HEK293 (cell line): ENCODE results near the gene ZC2HC1C.

ENCODE experiments used
- GLIS1 ChIP-seq: fragments of 450-650 bp; formaldehyde crosslinking; IDR thresholded peaks from 2 replicates; pipeline ENCODE4 v1.5.1; 2016; ENCODE audit warnings: missing biosample characterization, missing genetic modification characterization
- PRDM1 ChIP-seq: fragments of 450-650 bp; formaldehyde crosslinking; IDR thresholded peaks from 2 replicates; pipeline ENCODE4; 2016; ENCODE audit warnings: missing biosample characterization, missing genetic modification characterization
- SALL2 ChIP-seq: fragments of 450-650 bp; formaldehyde crosslinking; IDR thresholded peaks from 2 replicates; pipeline ENCODE4 v1.5.0; 2017; ENCODE audit warnings: missing biosample characterization, mild to moderate bottlenecking, missing genetic modification characterization, borderline replicate concordance
- ZBTB21 ChIP-seq: fragments of 450-650 bp; formaldehyde crosslinking; IDR thresholded peaks from 2 replicates; pipeline ENCODE4 v1.5.1; 2017; ENCODE audit warnings: missing biosample characterization, missing genetic modification characterization
- ZBTB8A ChIP-seq: fragments of 450-650 bp; formaldehyde crosslinking; IDR thresholded peaks from 2 replicates; pipeline ENCODE4 v1.5.1; 2016; ENCODE audit warnings: missing biosample characterization, missing genetic modification characterization
- ZEB2 ChIP-seq: fragments of 450-650 bp; formaldehyde crosslinking; IDR thresholded peaks from 2 replicates; pipeline ENCODE4 v1.5.1; 2016; ENCODE audit warnings: missing biosample characterization, missing genetic modification characterization
- ZFP69B ChIP-seq: fragments of 450-650 bp; formaldehyde crosslinking; IDR thresholded peaks from 2 replicates; pipeline ENCODE4 v1.5.1; 2016; ENCODE audit warnings: missing biosample characterization, missing genetic modification characterization
- ZNF10 ChIP-seq: fragments of 450-650 bp; formaldehyde crosslinking; IDR thresholded peaks from 2 replicates; pipeline ENCODE4 v1.5.1; 2017; ENCODE audit warnings: missing biosample characterization, missing genetic modification characterization
- ZNF133 ChIP-seq: fragments of 450-650 bp; formaldehyde crosslinking; IDR thresholded peaks from 2 replicates; pipeline ENCODE4 v1.5.1; 2016; ENCODE audit warnings: missing biosample characterization, missing genetic modification characterization
- ZNF140 ChIP-seq: fragments of 450-650 bp; formaldehyde crosslinking; IDR thresholded peaks from 2 replicates; pipeline ENCODE4 v1.5.1; 2016; ENCODE audit warnings: missing biosample characterization, missing genetic modification characterization
- ZNF155 ChIP-seq: fragments of 450-650 bp; formaldehyde crosslinking; IDR thresholded peaks from 2 replicates; pipeline ENCODE4 v1.5.1; 2016; ENCODE audit warnings: missing biosample characterization, missing genetic modification characterization
- ZNF175 ChIP-seq: fragments of 450-650 bp; formaldehyde crosslinking; IDR thresholded peaks from 2 replicates; pipeline ENCODE4 v1.5.1; 2016; ENCODE audit warnings: missing biosample characterization, missing genetic modification characterization
- ZNF248 ChIP-seq: fragments of 450-650 bp; formaldehyde crosslinking; IDR thresholded peaks from 2 replicates; pipeline ENCODE4 v1.5.1; 2017; ENCODE audit warnings: missing biosample characterization, missing genetic modification characterization
- ZNF302 ChIP-seq: fragments of 450-650 bp; formaldehyde crosslinking; IDR thresholded peaks from 2 replicates; pipeline ENCODE4 v1.5.1; 2016; ENCODE audit warnings: missing biosample characterization, missing genetic modification characterization, low read depth
- ZNF324 ChIP-seq: fragments of 450-650 bp; formaldehyde crosslinking; IDR thresholded peaks from 2 replicates; pipeline ENCODE4 v1.5.1; 2016; ENCODE audit warnings: missing biosample characterization, missing genetic modification characterization
- ZNF37A ChIP-seq: fragments of 450-650 bp; IDR thresholded peaks from 2 replicates; pipeline ENCODE4 v1.5.1; 2018; ENCODE audit warnings: missing biosample characterization, missing genetic modification characterization
- ZNF394 ChIP-seq: fragments of 450-650 bp; formaldehyde crosslinking; IDR thresholded peaks from 2 replicates; pipeline ENCODE4 v1.5.1; 2016; ENCODE audit warnings: missing biosample characterization, missing genetic modification characterization, mild to moderate bottlenecking, moderate library complexity, borderline replicate concordance
- ZNF529 ChIP-seq: fragments of 450-650 bp; formaldehyde crosslinking; IDR thresholded peaks from 2 replicates; pipeline ENCODE4 v1.5.1; 2017; ENCODE audit warnings: missing genetic modification characterization, missing biosample characterization; ENCODE audit not compliant: insufficient replicate concordance
- ZNF610 ChIP-seq: fragments of 450-650 bp; formaldehyde crosslinking; IDR thresholded peaks from 2 replicates; pipeline ENCODE4 v1.5.1; 2016; ENCODE audit warnings: missing biosample characterization, missing genetic modification characterization, borderline replicate concordance
- ZNF629 ChIP-seq: fragments of 450-650 bp; formaldehyde crosslinking; IDR thresholded peaks from 2 replicates; pipeline ENCODE4 v1.5.1; 2017; ENCODE audit warnings: missing biosample characterization, missing genetic modification characterization
- ZNF654 ChIP-seq: fragments of 450-650 bp; formaldehyde crosslinking; IDR thresholded peaks from 2 replicates; pipeline ENCODE4 v1.5.1; 2016; ENCODE audit warnings: low read depth, missing biosample characterization, missing genetic modification characterization
- ZNF670 ChIP-seq: fragments of 450-650 bp; formaldehyde crosslinking; IDR thresholded peaks from 2 replicates; pipeline ENCODE4 v1.5.1; 2016; ENCODE audit warnings: missing biosample characterization, missing genetic modification characterization, low read depth
- ZNF747 ChIP-seq: fragments of 450-650 bp; formaldehyde crosslinking; IDR thresholded peaks from 2 replicates; pipeline ENCODE4 v1.5.1; 2016; ENCODE audit warnings: missing biosample characterization, missing genetic modification characterization
- ZNF777 ChIP-seq: fragments of 450-650 bp; formaldehyde crosslinking; IDR thresholded peaks from 2 replicates; pipeline ENCODE4 v1.5.1; 2017; ENCODE audit warnings: missing biosample characterization, missing genetic modification characterization, borderline replicate concordance
- ZNF785 ChIP-seq: fragments of 450-650 bp; formaldehyde crosslinking; IDR thresholded peaks from 2 replicates; pipeline ENCODE4 v1.5.1; 2016; ENCODE audit warnings: missing biosample characterization, missing genetic modification characterization
- TF ChIP-seq, protein P1 (sequence below): fragments of 450-650 bp; formaldehyde crosslinking; IDR thresholded peaks from 2 replicates; pipeline ENCODE4; 2016; ENCODE audit warnings: missing biosample characterization, missing genetic modification characterization
- TF ChIP-seq, protein P2 (sequence below): fragments of 450-650 bp; formaldehyde crosslinking; IDR thresholded peaks from 2 replicates; pipeline ENCODE4 v1.5.1; 2016; ENCODE audit warnings: missing biosample characterization, missing genetic modification characterization
- TF ChIP-seq, protein P3 (sequence below): fragments of 450-650 bp; formaldehyde crosslinking; IDR thresholded peaks from 2 replicates; pipeline ENCODE4 v1.5.1; 2016; ENCODE audit warnings: missing biosample characterization, missing genetic modification characterization
- TF ChIP-seq, protein P4 (sequence below): fragments of 450-650 bp; formaldehyde crosslinking; IDR thresholded peaks from 2 replicates; pipeline ENCODE4 v1.5.1; 2016; ENCODE audit warnings: missing biosample characterization, missing genetic modification characterization
- TF ChIP-seq, protein P5 (sequence below): fragments of 450-650 bp; formaldehyde crosslinking; IDR thresholded peaks from 2 replicates; pipeline ENCODE4 v1.5.1; 2016; ENCODE audit warnings: missing biosample characterization, missing genetic modification characterization
- TF ChIP-seq, protein P6 (sequence below): fragments of 450-650 bp; formaldehyde crosslinking; IDR thresholded peaks from 2 replicates; pipeline ENCODE4 v1.5.1; 2016; ENCODE audit warnings: missing biosample characterization, missing genetic modification characterization

Gene ZC2HC1C

DNA sequence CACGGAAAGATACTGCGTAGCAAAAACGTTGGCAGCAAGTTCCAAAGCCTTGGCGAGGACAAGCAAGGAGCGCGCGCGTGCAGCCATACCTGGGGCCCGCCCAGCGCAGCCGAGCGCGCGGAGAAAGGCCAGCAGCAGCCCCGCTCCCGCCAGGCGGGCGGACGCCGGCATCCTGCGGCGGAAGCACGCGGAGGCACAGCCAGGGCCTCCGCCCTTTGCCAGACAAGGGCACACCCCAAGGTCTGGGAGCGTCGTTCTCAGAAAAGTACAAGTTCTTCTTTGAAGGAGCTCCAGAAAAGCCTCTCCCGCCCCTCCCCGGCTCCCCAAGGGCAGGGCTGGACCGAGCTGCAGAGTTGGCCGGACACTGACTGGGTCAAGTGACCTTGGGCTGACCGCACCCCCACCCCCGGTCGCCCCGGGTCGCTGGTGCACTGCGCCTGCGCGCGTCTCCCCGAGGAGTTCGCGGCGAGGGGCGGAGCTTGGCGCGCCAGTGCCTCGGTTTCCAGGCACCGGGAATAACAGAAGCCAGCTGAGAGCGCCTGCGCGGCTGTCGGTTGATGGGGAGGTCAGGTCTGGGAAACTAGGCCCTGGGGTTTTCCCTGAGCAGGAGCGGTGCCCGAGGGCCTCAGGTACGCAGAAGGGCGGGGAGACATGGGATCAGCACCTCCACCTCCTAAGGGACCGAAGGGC, at the start of gene ZC2HC1C (continued):
- TF ChIP-seq, protein P1, sequence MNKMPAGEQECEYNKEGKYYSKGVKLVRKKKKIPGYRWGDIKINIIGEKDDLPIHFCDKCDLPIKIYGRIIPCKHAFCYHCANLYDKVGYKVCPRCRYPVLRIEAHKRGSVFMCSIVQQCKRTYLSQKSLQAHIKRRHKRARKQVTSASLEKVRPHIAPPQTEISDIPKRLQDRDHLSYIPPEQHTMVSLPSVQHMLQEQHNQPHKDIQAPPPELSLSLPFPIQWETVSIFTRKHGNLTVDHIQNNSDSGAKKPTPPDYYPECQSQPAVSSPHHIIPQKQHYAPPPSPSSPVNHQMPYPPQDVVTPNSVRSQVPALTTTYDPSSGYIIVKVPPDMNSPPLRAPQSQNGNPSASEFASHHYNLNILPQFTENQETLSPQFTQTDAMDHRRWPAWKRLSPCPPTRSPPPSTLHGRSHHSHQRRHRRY (tag by site-specific recombination): no peak
- TF ChIP-seq ZNF394 (tag by site-specific recombination) (no peak), ZFP69B (no peak), ZNF302 (no peak), PRDM1 (no peak), ZNF175 (tag by site-specific recombination) (no peak), ZNF10 (tag by site-specific recombination) (0 out of 2 replicates have a peak, but pooled peaks have one; percentile 32), ZNF529 (tag by site-specific recombination) (no peak), ZNF324 (tag by site-specific recombination) (no peak), ZNF140 (tag by site-specific recombination) (no peak), SALL2 (no peak), ZNF629 (tag by site-specific recombination) (no peak), GLIS1 (no peak), ZNF37A (tag by site-specific recombination) (no peak), ZBTB8A (tag by site-specific recombination) (0 out of 2 replicates have a peak, but pooled peaks have one; percentile 27), ZNF777 (tag by site-specific recombination) (no peak), ZBTB21 (tag by site-specific recombination) (no peak), ZNF133 (tag by site-specific recombination) (no peak), ZNF747 (tag by site-specific recombination) (no peak), ZEB2 (tag by site-specific recombination) (peak; percentile 29; the same call in 1 of the 2 replicates), ZNF155 (no peak), ZNF670 (no peak), ZNF610 (0 out of 2 replicates have a peak, but pooled peaks have one; percentile 15), ZNF248 (no peak), ZNF785 (tag by site-specific recombination) (no peak), ZNF654 (tag by site-specific recombination) (no peak)
- TF ChIP-seq, protein P2, sequence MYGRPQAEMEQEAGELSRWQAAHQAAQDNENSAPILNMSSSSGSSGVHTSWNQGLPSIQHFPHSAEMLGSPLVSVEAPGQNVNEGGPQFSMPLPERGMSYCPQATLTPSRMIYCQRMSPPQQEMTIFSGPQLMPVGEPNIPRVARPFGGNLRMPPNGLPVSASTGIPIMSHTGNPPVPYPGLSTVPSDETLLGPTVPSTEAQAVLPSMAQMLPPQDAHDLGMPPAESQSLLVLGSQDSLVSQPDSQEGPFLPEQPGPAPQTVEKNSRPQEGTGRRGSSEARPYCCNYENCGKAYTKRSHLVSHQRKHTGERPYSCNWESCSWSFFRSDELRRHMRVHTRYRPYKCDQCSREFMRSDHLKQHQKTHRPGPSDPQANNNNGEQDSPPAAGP (tag by site-specific recombination): 0 out of 2 replicates have a peak, but pooled peaks have one; percentile 24
- TF ChIP-seq, protein P3, sequence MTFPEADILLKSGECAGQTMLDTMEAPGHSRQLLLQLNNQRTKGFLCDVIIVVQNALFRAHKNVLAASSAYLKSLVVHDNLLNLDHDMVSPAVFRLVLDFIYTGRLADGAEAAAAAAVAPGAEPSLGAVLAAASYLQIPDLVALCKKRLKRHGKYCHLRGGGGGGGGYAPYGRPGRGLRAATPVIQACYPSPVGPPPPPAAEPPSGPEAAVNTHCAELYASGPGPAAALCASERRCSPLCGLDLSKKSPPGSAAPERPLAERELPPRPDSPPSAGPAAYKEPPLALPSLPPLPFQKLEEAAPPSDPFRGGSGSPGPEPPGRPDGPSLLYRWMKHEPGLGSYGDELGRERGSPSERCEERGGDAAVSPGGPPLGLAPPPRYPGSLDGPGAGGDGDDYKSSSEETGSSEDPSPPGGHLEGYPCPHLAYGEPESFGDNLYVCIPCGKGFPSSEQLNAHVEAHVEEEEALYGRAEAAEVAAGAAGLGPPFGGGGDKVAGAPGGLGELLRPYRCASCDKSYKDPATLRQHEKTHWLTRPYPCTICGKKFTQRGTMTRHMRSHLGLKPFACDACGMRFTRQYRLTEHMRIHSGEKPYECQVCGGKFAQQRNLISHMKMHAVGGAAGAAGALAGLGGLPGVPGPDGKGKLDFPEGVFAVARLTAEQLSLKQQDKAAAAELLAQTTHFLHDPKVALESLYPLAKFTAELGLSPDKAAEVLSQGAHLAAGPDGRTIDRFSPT (tag by site-specific recombination): peak; percentile 64; the same call in 1 of the 2 replicates
- TF ChIP-seq, protein P4, sequence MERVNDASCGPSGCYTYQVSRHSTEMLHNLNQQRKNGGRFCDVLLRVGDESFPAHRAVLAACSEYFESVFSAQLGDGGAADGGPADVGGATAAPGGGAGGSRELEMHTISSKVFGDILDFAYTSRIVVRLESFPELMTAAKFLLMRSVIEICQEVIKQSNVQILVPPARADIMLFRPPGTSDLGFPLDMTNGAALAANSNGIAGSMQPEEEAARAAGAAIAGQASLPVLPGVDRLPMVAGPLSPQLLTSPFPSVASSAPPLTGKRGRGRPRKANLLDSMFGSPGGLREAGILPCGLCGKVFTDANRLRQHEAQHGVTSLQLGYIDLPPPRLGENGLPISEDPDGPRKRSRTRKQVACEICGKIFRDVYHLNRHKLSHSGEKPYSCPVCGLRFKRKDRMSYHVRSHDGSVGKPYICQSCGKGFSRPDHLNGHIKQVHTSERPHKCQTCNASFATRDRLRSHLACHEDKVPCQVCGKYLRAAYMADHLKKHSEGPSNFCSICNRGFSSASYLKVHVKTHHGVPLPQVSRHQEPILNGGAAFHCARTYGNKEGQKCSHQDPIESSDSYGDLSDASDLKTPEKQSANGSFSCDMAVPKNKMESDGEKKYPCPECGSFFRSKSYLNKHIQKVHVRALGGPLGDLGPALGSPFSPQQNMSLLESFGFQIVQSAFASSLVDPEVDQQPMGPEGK (tag by site-specific recombination): peak; percentile 77
- TF ChIP-seq, protein P5, sequence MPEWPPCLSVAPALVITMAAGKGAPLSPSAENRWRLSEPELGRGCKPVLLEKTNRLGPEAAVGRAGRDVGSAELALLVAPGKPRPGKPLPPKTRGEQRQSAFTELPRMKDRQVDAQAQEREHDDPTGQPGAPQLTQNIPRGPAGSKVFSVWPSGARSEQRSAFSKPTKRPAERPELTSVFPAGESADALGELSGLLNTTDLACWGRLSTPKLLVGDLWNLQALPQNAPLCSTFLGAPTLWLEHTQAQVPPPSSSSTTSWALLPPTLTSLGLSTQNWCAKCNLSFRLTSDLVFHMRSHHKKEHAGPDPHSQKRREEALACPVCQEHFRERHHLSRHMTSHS (tag by site-specific recombination): no peak
- TF ChIP-seq, protein P6, sequence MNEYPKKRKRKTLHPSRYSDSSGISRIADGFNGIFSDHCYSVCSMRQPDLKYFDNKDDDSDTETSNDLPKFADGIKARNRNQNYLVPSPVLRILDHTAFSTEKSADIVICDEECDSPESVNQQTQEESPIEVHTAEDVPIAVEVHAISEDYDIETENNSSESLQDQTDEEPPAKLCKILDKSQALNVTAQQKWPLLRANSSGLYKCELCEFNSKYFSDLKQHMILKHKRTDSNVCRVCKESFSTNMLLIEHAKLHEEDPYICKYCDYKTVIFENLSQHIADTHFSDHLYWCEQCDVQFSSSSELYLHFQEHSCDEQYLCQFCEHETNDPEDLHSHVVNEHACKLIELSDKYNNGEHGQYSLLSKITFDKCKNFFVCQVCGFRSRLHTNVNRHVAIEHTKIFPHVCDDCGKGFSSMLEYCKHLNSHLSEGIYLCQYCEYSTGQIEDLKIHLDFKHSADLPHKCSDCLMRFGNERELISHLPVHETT (tag by site-specific recombination): no peak
